HepG2 (cell line): ENCODE results near the gene KCNT2. TPM values are rescaled to one million over a fixed set of nuclear protein-coding genes. Genes with fewer than 3 reads are reported as not detected.

Experiments used
- BCL6 ChIP-seq: IDR thresholded peaks from 2 replicates; pipeline ENCODE4 v1.6.1; 2016; ENCODE audit warnings: missing genetic modification reagents, missing compliant biosample characterization
- ELF3 ChIP-seq: IDR thresholded peaks from 2 replicates; pipeline ENCODE4 v1.6.1; 2016; ENCODE audit warnings: missing genetic modification reagents, missing compliant biosample characterization
- FOSL1 ChIP-seq: sonication (generic); formaldehyde crosslinking; IDR thresholded peaks from 2 replicates; pipeline ENCODE4 v1.9.0; 2021; ENCODE audit warnings: missing genetic modification reagents, borderline replicate concordance
- FOSL2 ChIP-seq: sonication (generic); formaldehyde crosslinking; IDR thresholded peaks from 2 replicates; pipeline ENCODE4 v1.4.0; 2020; ENCODE audit warnings: missing genetic modification reagents
- FOXO1 ChIP-seq: sonication (generic); formaldehyde crosslinking; IDR thresholded peaks from 2 replicates; pipeline ENCODE4 v1.4.0; 2020; ENCODE audit warnings: missing genetic modification reagents
- KAT8 ChIP-seq: IDR thresholded peaks from 2 replicates; pipeline ENCODE4 v1.6.1; 2016; ENCODE audit warnings: missing genetic modification reagents, missing compliant biosample characterization
- KLF16 ChIP-seq, 2 experiments: sonication (generic) in 1 of 2; formaldehyde crosslinking in 1 of 2; IDR thresholded peaks; 2 replicates each; pipeline versions ENCODE4 v1.6.1 to v1.8.0; 2016 to 2023; ENCODE audit warnings: missing genetic modification reagents in 2 of 2, missing compliant biosample characterization in 1 of 2
- PITX1 ChIP-seq: sonication (generic); formaldehyde crosslinking; IDR thresholded peaks from 2 replicates; pipeline ENCODE4 v1.5.1; 2020; ENCODE audit warnings: mild to moderate bottlenecking, missing genetic modification reagents
- SAP130 ChIP-seq: IDR thresholded peaks from 2 replicates; pipeline ENCODE4 v1.6.1; 2016; ENCODE audit warnings: low read depth
- SRSF9 ChIP-seq: fragments of 200-400 bp; formaldehyde crosslinking; IDR thresholded peaks from 2 replicates; pipeline ENCODE4 v1.6.1; 2018; ENCODE audit warnings: borderline replicate concordance, mild to moderate bottlenecking, low read depth, low read length; ENCODE audit not compliant: insufficient read depth, poor library complexity, severe bottlenecking
- TBL1XR1 ChIP-seq: fragments of 150-350 bp; IDR thresholded peaks from 2 replicates; pipeline ENCODE4 v1.6.1; 2014; ENCODE audit warnings: borderline replicate concordance, low read length; ENCODE audit not compliant: partially characterized antibody
- TCF7 ChIP-seq: sonication (generic); IDR thresholded peaks from 2 replicates; pipeline ENCODE4 v1.6.1; 2016; ENCODE audit warnings: antibody characterized with exemption, low read depth
- ZNF292 ChIP-seq: sonication (generic); formaldehyde crosslinking; IDR thresholded peaks from 2 replicates; pipeline ENCODE4 v1.8.1; 2022; ENCODE audit warnings: mild to moderate bottlenecking, low read depth, missing genetic modification reagents, borderline replicate concordance
- ZNF609 ChIP-seq: sonication (generic); formaldehyde crosslinking; IDR thresholded peaks from 2 replicates; pipeline ENCODE4 v1.4.0; 2020; ENCODE audit warnings: mild to moderate bottlenecking, missing genetic modification reagents, borderline replicate concordance
- ZNF614 ChIP-seq: IDR thresholded peaks from 2 replicates; pipeline ENCODE4 v1.6.1; 2018; ENCODE audit warnings: missing biosample characterization, missing genetic modification reagents, inconsistent platforms, borderline replicate concordance
- polyA plus RNA-seq, 8 experiments: library from polyadenylated mRNA; depleted of rRNA in 3 of 8; stranded (reverse) in 7 of 8; unstranded in 1 of 8; fragments of >200 nt; fragmentation: Illumina TruSeq in 4 of 8; extraction: Trizol in 4 of 8; gene quantifications; 2 replicates each; pipeline versions ENCODE4 v1.2.1 to v1.2.3, GENCODE V29; 2011 to 2016; ENCODE audit warnings: low read depth in 4 of 8, missing spikeins in 1 of 8, mixed read lengths in 1 of 8; ENCODE audit not compliant: insufficient read depth in 1 of 8
- total RNA-seq, 5 experiments: library from RNA; depleted of rRNA; stranded (reverse); fragments of >200 nt; fragmentation: Illumina TruSeq; extraction: Trizol; gene quantifications; 2 replicates each; pipeline ENCODE4 v1.2.3, GENCODE V29; 2016; ENCODE audit warnings: low read depth in 1 of 5
- TF ChIP-seq, protein P1 (sequence below): sonication (generic); formaldehyde crosslinking; IDR thresholded peaks from 2 replicates; pipeline ENCODE4 v1.9.0; 2022; ENCODE audit warnings: low read depth, missing genetic modification reagents
- TF ChIP-seq, protein P2 (sequence below): sonication (generic); formaldehyde crosslinking; IDR thresholded peaks from 2 replicates; pipeline ENCODE4 v1.5.0; 2020; ENCODE audit warnings: mild to moderate bottlenecking, missing genetic modification reagents
- TF ChIP-seq, protein P3 (sequence below): sonication (generic); formaldehyde crosslinking; IDR thresholded peaks from 2 replicates; pipeline ENCODE4 v1.5.0; 2020; ENCODE audit warnings: missing genetic modification reagents
- TF ChIP-seq, protein P4 (sequence below): IDR thresholded peaks from 2 replicates; pipeline ENCODE4 v1.6.1; 2018; ENCODE audit warnings: missing genetic modification reagents

KCNT2 gene
- total and polyA plus RNA-seq, 2 of the 13 experiments (the other 11 are each of a cell fraction or from before 2014, with no cell fraction given), result not detected

DNA sequence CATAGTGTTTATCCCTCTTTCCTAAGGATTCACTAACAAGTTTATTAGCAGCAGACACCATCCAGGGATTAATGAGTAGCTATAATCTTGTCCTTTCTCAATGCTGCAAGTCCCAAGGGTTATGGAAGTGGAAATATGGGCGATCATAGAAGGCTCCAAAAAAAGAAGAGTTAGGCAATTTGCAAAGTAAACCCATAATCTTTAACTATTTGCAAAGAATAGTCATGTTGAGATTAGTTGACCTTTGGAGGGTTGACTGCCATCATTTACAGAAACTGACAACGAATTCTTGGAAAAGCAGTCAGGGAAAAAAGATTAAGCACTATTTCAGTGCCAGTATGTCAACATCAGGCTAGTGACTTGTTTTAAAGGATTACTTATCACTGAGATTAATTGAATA lies 169.9 kb downstream of the KCNT2 start (continued):
- TF ChIP-seq ZNF614 (peak; percentile 75; the same call in 1 of the 2 replicates), SAP130 (CRISPR knock-in tag) (peak; percentile 58), FOXO1 (CRISPR knock-in tag) (peak; percentile 74; the same call in 1 of the 2 replicates), SRSF9 (no peak), ZNF292 (CRISPR knock-in tag) (no peak), KLF16 (CRISPR knock-in tag; IDR thresholded peaks at IDR 0.05) (peak in 1 of 2 experiments; percentile 62; a peak in 1 of 4 replicates), FOSL1 (CRISPR knock-in tag) (peak; percentile 30; the same call in 1 of the 2 replicates), FOSL2 (CRISPR knock-in tag) (peak; percentile 47; the same call in 1 of the 2 replicates), BCL6 (CRISPR knock-in tag) (peak; percentile 99), ELF3 (CRISPR knock-in tag) (peak; percentile 69; the same call in 1 of the 2 replicates), PITX1 (CRISPR knock-in tag) (peak; percentile 79), TCF7 (peak; percentile 70), ZNF609 (CRISPR knock-in tag) (peak; percentile 91), KAT8 (CRISPR knock-in tag) (peak; percentile 68), TBL1XR1 (peak; percentile 67)
- TF ChIP-seq, protein P1, sequence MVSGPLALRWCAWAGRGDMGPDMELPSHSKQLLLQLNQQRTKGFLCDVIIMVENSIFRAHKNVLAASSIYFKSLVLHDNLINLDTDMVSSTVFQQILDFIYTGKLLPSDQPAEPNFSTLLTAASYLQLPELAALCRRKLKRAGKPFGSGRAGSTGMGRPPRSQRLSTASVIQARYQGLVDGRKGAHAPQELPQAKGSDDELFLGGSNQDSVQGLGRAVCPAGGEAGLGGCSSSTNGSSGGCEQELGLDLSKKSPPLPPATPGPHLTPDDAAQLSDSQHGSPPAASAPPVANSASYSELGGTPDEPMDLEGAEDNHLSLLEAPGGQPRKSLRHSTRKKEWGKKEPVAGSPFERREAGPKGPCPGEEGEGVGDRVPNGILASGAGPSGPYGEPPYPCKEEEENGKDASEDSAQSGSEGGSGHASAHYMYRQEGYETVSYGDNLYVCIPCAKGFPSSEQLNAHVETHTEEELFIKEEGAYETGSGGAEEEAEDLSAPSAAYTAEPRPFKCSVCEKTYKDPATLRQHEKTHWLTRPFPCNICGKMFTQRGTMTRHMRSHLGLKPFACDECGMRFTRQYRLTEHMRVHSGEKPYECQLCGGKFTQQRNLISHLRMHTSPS (CRISPR knock-in tag), result no peak
- TF ChIP-seq, protein P2, sequence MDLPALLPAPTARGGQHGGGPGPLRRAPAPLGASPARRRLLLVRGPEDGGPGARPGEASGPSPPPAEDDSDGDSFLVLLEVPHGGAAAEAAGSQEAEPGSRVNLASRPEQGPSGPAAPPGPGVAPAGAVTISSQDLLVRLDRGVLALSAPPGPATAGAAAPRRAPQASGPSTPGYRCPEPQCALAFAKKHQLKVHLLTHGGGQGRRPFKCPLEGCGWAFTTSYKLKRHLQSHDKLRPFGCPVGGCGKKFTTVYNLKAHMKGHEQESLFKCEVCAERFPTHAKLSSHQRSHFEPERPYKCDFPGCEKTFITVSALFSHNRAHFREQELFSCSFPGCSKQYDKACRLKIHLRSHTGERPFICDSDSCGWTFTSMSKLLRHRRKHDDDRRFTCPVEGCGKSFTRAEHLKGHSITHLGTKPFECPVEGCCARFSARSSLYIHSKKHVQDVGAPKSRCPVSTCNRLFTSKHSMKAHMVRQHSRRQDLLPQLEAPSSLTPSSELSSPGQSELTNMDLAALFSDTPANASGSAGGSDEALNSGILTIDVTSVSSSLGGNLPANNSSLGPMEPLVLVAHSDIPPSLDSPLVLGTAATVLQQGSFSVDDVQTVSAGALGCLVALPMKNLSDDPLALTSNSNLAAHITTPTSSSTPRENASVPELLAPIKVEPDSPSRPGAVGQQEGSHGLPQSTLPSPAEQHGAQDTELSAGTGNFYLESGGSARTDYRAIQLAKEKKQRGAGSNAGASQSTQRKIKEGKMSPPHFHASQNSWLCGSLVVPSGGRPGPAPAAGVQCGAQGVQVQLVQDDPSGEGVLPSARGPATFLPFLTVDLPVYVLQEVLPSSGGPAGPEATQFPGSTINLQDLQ (CRISPR knock-in tag), result no peak
- TF ChIP-seq, protein P3, sequence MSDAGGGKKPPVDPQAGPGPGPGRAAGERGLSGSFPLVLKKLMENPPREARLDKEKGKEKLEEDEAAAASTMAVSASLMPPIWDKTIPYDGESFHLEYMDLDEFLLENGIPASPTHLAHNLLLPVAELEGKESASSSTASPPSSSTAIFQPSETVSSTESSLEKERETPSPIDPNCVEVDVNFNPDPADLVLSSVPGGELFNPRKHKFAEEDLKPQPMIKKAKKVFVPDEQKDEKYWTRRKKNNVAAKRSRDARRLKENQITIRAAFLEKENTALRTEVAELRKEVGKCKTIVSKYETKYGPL, result peak; percentile 21; the same call in 1 of the 2 replicates
- TF ChIP-seq, protein P4, sequence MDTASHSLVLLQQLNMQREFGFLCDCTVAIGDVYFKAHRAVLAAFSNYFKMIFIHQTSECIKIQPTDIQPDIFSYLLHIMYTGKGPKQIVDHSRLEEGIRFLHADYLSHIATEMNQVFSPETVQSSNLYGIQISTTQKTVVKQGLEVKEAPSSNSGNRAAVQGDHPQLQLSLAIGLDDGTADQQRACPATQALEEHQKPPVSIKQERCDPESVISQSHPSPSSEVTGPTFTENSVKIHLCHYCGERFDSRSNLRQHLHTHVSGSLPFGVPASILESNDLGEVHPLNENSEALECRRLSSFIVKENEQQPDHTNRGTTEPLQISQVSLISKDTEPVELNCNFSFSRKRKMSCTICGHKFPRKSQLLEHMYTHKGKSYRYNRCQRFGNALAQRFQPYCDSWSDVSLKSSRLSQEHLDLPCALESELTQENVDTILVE (CRISPR knock-in tag), result peak; percentile 64; the same call in 1 of the 2 replicates
